GM12873 (cell line): ENCODE measurements around the gene DCAF5.

ENCODE experiments used
- CTCF ChIP-seq: IDR thresholded peaks from 2 replicates; pipeline ENCODE4 v1.5.1; 2012; ENCODE audit warnings: low read depth, mild to moderate bottlenecking, moderate library complexity, low read length, control low read depth; ENCODE audit not compliant: insufficient read depth; ENCODE audit errors: missing control alignments

DCAF5 gene

GRCh38 chr14:69129264-69129880, 23.5 kb downstream of the DCAF5 start:
- peak; percentile 97 for TF ChIP-seq CTCF

GRCh38 chr14:69118305-69118704, 34.6 kb downstream of the DCAF5 start:
- no peak for TF ChIP-seq CTCF

- no peak for TF ChIP-seq CTCF
These were observed 35.7 kb downstream of the DCAF5 start for GRCh38 chr14:69117020-69117767.

- TF ChIP-seq CTCF = no peak
These were observed 37.3 kb downstream of the DCAF5 start for GRCh38 chr14:69115407-69116185.

- TF ChIP-seq CTCF = no peak
These were observed 38.2 kb downstream of the DCAF5 start for GRCh38 chr14:69114763-69115162.

GRCh38 chr14:69108358-69108757, 44.6 kb downstream of the DCAF5 start:
- TF ChIP-seq CTCF = no peak

GRCh38 chr14:69107407-69108003, 45.4 kb downstream of the DCAF5 start:
- TF ChIP-seq CTCF = peak; percentile 67
